Measurements from ENCODE around the gene GABARAP. TPM values are rescaled to one million over a fixed set of nuclear protein-coding genes. Genes with fewer than 3 reads are reported as not detected.
A peak's percentile ranks its signal among the peaks of the same experiment; 100 is the strongest.

Gene GABARAP
- total and polyA plus RNA-seq, 12 donors, result 440 to 733 (median 517) TPM

- peak overlapping the region in 4 of 10 donors; percentile 7 to 30 (median 12) for H3K4me3 ChIP-seq
- H3K4me1 ChIP-seq, result peaks cover 4 to 36% (median 28%) of the 10 kb centered on the region in 9 donors
- no peaks in the 10 kb centered on the region for H3K36me3 ChIP-seq
- H3K27me3 ChIP-seq, result no peaks in the 10 kb centered on the region
- intact Hi-C loops (cut with DNase I), result no loop called here
- ATAC-seq (no peak), DNase-seq (no peak)
- no peak overlapping the region for H3K27ac ChIP-seq
- WGBS, 2 donors, result 44 to 49% methylated on average over 24 to 37 of the region's 37 CpGs
- no peak for TF ChIP-seq CTCF (IDR thresholded peaks at IDR 0.05)
- H3K9me3 ChIP-seq, result no peaks in the 10 kb centered on the region
These were observed 30.6 kb downstream of the GABARAP start for GRCh38 chr17:7211491-7212273.

- DNase-seq, result no peak
- 84 to 90% methylated on average over 9 of the region's 9 CpGs for whole genome bisulfite sequencing, 2 donors
These were observed 33.3 kb downstream of the GABARAP start for GRCh38 chr17:7208754-7209460.

GRCh38 chr17:7208027-7208571 is 34.1 kb downstream of the GABARAP start:
- H3K27ac ChIP-seq, result peak overlapping the region in 1 of 10 donors; percentile 25
- peaks cover 0 to 24% (median 10%) of the 10 kb centered on the region in 9 donors for H3K4me1 ChIP-seq
- no peak for ATAC-seq
- DNase-seq, result no peak
- intact Hi-C loops (cut with DNase I), result no loop called here
- H3K27me3 ChIP-seq, result no peaks in the 10 kb centered on the region
- no peaks in the 10 kb centered on the region for H3K9me3 ChIP-seq
- 55 to 59% methylated on average over 20 to 21 of the region's 21 CpGs for WGBS, 2 donors
- peak overlapping the region in 1 of 10 donors; percentile 11 for H3K4me3 ChIP-seq
- TF ChIP-seq CTCF (IDR thresholded peaks at IDR 0.05), result no peak
- peaks cover 0 to 9% (median 2%) of the 10 kb centered on the region in 9 donors for H3K36me3 ChIP-seq

More at GRCh38 chr17:7208754-7209460, 33.3 kb downstream of the GABARAP start:
- intact Hi-C loops (cut with DNase I), result no loop called here
- Histone ChIP-seq H3K9me3 (no peaks in the 10 kb centered on the region), H3K36me3 (peaks cover 0 to under 1% (median 0%) of the 10 kb centered on the region in 9 donors), H3K27me3 (no peaks in the 10 kb centered on the region), H3K4me1 (peaks cover 2 to 29% (median 14%) of the 10 kb centered on the region in 9 donors), H3K4me3 (no peak overlapping the region), H3K27ac (no peak overlapping the region)
- no peak for TF ChIP-seq CTCF (IDR thresholded peaks at IDR 0.05)
- ATAC-seq, result no peak

Measured in heart right ventricle (tissue), 16 donors.